ENCODE data around the gene CNTNAP2. TPM values are rescaled to one million over a fixed set of nuclear protein-coding genes. Genes with fewer than 3 reads are reported as not detected.
"Not testable (repeated sequence)": the region's sequence is repeated elsewhere in the genome, so short reads cannot be mapped to it uniquely, and the experiment has no call there.

CNTNAP2 gene
- total RNA-seq, 1 donor from 2014 or later, result 0.59 TPM

DNA sequence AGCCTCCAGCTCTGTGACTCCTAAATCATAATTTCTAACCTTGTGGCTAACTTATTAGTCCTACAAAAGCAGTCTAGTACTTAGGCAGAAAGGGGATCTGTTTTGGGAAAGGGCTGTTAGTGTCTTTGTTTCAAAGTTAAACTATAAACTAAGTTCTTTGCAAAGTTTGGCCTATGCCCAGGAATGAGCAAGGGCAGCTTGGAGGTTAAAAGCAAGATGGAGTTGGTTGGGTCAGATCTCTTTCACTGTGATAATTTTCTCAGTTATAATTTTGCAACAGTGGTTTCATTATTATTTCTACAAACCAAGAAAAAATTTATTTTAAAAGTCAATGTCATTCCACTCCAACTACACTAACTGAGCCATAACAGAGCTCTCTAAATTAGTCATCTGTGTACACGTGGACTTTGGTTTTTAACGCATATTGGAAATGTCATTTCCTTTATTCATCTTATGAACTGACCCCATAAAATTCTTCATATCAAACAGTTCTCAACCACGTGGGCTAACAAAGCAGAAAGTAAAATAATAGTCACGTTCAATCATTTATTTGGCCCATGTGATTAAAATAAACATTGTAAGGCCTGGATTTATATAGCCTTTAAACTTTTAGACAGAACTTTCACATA lies 2330.7 kb downstream of the CNTNAP2 start:
- Histone ChIP-seq H3K4me1 (no peaks in the 10 kb centered on the region), H3K4me3 (no peak overlapping the region), H3K36me3 (no peaks in the 10 kb centered on the region), H3K27me3 (ENCODE audit: low read depth) (no peaks in the 10 kb centered on the region), H3K9me3 (no peaks in the 10 kb centered on the region), H3K27ac (no peak overlapping the region)
- intact Hi-C loops (cut with DNase I), result no loop called here
- no peak for ATAC-seq
- DNase-seq, result no peak
- TF ChIP-seq, protein P1, sequence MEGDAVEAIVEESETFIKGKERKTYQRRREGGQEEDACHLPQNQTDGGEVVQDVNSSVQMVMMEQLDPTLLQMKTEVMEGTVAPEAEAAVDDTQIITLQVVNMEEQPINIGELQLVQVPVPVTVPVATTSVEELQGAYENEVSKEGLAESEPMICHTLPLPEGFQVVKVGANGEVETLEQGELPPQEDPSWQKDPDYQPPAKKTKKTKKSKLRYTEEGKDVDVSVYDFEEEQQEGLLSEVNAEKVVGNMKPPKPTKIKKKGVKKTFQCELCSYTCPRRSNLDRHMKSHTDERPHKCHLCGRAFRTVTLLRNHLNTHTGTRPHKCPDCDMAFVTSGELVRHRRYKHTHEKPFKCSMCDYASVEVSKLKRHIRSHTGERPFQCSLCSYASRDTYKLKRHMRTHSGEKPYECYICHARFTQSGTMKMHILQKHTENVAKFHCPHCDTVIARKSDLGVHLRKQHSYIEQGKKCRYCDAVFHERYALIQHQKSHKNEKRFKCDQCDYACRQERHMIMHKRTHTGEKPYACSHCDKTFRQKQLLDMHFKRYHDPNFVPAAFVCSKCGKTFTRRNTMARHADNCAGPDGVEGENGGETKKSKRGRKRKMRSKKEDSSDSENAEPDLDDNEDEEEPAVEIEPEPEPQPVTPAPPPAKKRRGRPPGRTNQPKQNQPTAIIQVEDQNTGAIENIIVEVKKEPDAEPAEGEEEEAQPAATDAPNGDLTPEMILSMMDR (IDR thresholded peaks at IDR 0.05), result no peak

DNA sequence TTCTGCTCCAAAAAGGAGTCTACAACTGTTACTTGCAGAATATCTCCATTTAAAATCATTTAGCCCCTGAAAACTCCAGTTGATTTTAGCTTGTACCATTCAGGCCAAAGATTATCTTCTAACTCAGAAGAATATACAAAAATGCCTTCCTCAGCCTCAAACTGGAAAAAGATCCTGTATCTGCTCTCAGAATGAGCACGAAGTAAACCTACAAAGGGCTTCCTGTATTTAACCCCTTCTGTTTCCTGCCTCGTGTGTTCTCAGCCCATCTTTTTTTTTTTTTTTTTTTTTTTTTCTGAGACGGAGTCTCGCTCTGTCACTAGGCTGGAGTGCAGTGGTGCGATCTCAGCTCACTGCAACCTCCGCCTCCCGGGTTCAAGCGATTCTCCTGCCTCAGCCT lies 2334.9 kb downstream of the CNTNAP2 start:
- not testable (repeated sequence) for H3K4me1 ChIP-seq

DNA sequence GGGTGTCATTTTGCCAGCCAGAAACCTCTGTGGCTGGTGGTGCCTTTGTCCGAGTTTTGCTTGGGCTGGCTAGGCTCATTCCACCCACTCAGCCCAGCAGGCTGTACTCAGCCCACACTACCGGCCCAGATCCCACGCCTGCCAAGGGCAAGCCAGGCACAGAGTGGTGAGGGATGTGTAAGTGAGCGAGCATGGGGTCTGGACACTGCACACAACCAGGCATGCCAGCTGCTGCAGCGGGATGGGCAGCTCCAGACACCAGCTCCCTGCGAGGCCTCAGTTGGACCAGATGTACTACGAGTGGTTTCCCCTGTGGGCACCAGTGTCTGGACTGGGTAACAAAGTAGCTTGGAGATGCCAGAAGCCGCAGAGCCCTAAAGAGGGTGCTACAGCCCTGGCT lies 2339.8 kb downstream of the CNTNAP2 start:
- Histone ChIP-seq H3K36me3 (no peaks in the 10 kb centered on the region), H3K27me3 (ENCODE audit: low read depth) (no peaks in the 10 kb centered on the region), H3K27ac (no peak overlapping the region), H3K4me1 (no peaks in the 10 kb centered on the region), H3K9me3 (no peaks in the 10 kb centered on the region), H3K4me3 (no peak overlapping the region)
- ATAC-seq (peak in 1 of 2 donors; percentile 21), DNase-seq (no peak)
- intact Hi-C loops (cut with DNase I), result no loop called here
- TF ChIP-seq, protein P1 (IDR thresholded peaks at IDR 0.05), result no peak

More for the DNA sequence above, 2334.9 kb downstream of the CNTNAP2 start:
- H3K9me3 ChIP-seq; intact Hi-C loops (cut with DNase I); ATAC-seq; H3K4me3 ChIP-seq; DNase-seq; H3K27ac ChIP-seq; H3K36me3 ChIP-seq; H3K27me3 ChIP-seq (ENCODE audit: low read depth): not testable (repeated sequence)

DNA sequence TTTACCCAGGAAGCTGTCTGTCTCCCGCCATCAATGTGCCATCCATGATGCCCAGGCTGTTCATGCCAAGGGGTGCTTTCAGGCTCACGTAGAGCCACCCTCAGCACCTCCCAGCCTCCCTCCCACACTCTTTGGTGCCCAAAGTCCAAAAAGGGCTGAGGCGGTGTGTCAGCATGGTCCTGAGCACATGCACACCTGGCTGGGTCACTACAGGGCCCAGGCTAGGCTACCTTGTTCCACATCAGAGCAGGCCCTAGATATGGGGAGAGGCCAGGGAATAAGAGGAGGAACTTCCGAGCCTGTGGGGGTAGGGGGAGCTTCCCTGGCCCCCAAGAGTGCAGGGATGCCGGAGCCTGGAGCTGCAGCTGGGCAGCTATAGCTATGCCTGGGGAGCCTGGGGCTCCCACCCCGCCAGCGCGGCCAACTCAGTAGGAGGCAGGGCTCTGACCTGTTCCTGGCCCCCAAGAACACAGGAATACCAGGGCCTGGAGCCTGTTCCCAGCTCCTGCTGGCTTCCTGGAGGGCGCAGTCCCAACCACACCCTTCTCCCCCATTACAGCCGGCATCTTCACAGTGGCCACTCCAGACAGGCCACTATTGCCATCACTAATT lies 2340.8 kb downstream of the CNTNAP2 start:
- Histone ChIP-seq H3K36me3 (no peaks in the 10 kb centered on the region), H3K27me3 (ENCODE audit: low read depth) (no peaks in the 10 kb centered on the region), H3K4me3 (no peak overlapping the region), H3K9me3 (no peaks in the 10 kb centered on the region), H3K27ac (no peak overlapping the region), H3K4me1 (no peaks in the 10 kb centered on the region)
- TF ChIP-seq, protein P1 (IDR thresholded peaks at IDR 0.05), result no peak
- no peak for DNase-seq
- peak in 1 of 2 donors; percentile 19 for ATAC-seq
- intact Hi-C loops (cut with DNase I), result no loop called here

DNA sequence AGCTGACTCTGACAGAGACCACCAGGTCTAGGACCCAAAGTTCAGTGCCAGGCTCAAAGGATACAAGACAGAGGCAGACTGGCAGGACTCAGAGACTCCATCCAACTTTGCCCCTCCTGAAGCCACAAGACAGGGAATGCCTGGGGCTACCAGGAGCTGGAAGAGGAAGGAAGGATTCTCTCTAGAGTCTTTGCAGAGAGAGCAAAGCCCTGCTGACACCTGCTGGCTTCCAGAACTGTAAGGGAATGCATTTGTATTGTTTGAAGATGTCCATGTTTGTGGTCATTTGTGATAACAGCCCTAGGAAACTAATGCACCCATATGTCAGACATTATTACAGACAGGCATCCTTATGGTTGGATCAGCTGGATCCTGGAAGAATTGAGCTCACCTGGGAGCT lies 2341.7 kb downstream of the CNTNAP2 start:
- Histone ChIP-seq H3K27me3 (ENCODE audit: low read depth) (no peaks in the 10 kb centered on the region), H3K4me1 (no peaks in the 10 kb centered on the region), H3K36me3 (no peaks in the 10 kb centered on the region), H3K27ac (no peak overlapping the region), H3K4me3 (no peak overlapping the region), H3K9me3 (no peaks in the 10 kb centered on the region)
- DNase-seq, result no peak
- ATAC-seq, result no peak
- TF ChIP-seq, protein P1 (IDR thresholded peaks at IDR 0.05), result no peak
- intact Hi-C loops (cut with DNase I), result no loop called here

DNA sequence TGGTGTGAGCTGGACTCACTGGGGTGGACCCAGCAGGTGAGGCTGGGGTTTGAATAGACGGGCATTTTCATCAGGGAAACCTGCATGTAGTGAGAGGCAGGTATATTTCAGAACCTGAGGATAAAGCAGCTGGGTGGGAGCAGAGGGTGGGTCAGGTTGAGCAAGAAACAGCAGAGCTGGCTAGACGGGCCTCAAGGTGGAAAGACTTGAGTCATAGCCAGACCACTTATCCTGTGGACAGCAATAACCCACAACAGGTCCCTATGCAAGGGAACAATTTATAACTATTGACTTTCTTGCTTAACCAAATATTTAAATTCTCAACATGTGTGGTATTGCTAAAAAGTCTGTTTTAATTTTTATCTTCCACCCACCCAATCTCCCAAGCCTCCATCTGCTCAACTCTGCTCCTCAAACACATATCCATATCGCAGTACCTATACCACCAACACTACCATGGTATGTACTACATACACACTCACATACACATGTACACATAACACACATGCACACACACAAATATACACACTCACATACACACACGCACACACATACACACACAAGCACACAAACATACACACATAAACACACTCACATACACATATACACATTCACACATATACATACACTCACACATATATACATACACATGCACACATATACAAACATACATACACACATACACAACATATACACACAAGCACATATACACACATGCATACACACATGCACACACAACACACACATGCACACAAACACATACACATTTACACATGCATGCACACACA lies 2345.0 kb downstream of the CNTNAP2 start:
- TF ChIP-seq, protein P1 (IDR thresholded peaks at IDR 0.05), result no peak
- H3K27me3 ChIP-seq (ENCODE audit: low read depth), result no peaks in the 10 kb centered on the region
- no peak overlapping the region for H3K4me3 ChIP-seq
- H3K4me1 ChIP-seq, result no peaks in the 10 kb centered on the region
- no peak overlapping the region for H3K27ac ChIP-seq
- H3K9me3 ChIP-seq, result no peaks in the 10 kb centered on the region
- no peak for ATAC-seq
- intact Hi-C loops (cut with DNase I), result no loop called here
- no peaks in the 10 kb centered on the region for H3K36me3 ChIP-seq
- no peak for DNase-seq

DNA sequence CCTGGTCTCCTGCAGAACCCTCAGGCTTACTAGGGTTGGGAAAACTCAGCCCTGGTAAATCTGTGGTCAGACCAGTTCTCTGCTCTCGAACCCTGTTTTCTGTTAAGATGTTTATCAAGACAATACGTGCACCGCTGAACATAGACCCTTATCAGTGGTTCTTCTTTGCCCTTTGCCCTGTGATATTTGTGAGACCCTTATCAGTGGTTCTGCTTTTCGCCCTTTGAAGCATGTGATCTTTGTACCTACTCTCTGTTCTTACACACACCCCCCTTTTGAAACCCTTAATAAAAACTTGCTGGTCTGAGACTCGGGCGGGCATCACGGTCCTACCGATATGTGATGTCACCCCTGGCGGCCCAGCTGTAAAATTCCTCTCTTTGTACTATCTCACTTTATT lies 2346.2 kb downstream of the CNTNAP2 start:
- DNase-seq; ATAC-seq; H3K27me3 ChIP-seq (ENCODE audit: low read depth); H3K27ac ChIP-seq; H3K4me3 ChIP-seq; H3K9me3 ChIP-seq; H3K4me1 ChIP-seq; intact Hi-C loops (cut with DNase I); H3K36me3 ChIP-seq: not testable (repeated sequence)

Measured in lower lobe of right lung (tissue), 2 donors.